SK-N-MC (cell line): ENCODE measurements around the gene HAS3.
"Not testable (repeated sequence)": the region's sequence is repeated elsewhere in the genome, so short reads cannot be mapped to it uniquely, and the experiment has no call there.

Experiments used
- DNase-seq: peaks from one replicate; pipeline ENCODE4 v3.0.0-alpha.2; 2011; ENCODE audit warnings: low read depth, low spot score
- H3K27ac ChIP-seq: fragments of 200-600 bp; sonication (generic); 2 replicates; pipeline ENCODE4 v1.5.1; 2016; ENCODE audit warnings: mixed run types
- H3K36me3 ChIP-seq: fragments of 200-600 bp; sonication (generic); 2 replicates; pipeline ENCODE4 v1.6.1; 2017; ENCODE audit warnings: antibody characterized with exemption, low read length, mixed read lengths; ENCODE audit not compliant: insufficient read depth
- H3K4me3 ChIP-seq: fragments of 200-600 bp; sonication (generic); 2 replicates; pipeline ENCODE4 v1.5.1; 2016
- H3K9ac ChIP-seq: fragments of 200-600 bp; sonication (generic); 2 replicates; pipeline ENCODE4 v1.8.0; 2017; ENCODE audit warnings: mixed run types, mixed read lengths; ENCODE audit not compliant: insufficient read length
- H3K9me3 ChIP-seq: fragments of 200-600 bp; sonication (generic); 2 replicates; pipeline ENCODE4 v1.6.1; 2017; ENCODE audit warnings: low read depth, mild to moderate bottlenecking, antibody characterized with exemption, low read length, moderate library complexity, mixed read lengths
- EZH2 ChIP-seq: fragments of 200-600 bp; sonication (generic); IDR thresholded peaks from one replicate; pipeline ENCODE4 v1.6.1; 2017; ENCODE audit warnings: antibody characterized with exemption
- FOXP2 ChIP-seq: optimal IDR thresholded peaks from 2 replicates; pipeline ENCODE3; 2011; ENCODE audit warnings: mild to moderate bottlenecking, moderate library complexity; ENCODE audit not compliant: insufficient read depth; ENCODE audit errors: extremely low read length, control extremely low read depth
- POLR2AphosphoS5 ChIP-seq: IDR thresholded peaks from 2 replicates; pipeline ENCODE4 v1.6.1; 2012; ENCODE audit warnings: mild to moderate bottlenecking, low read depth, low read length, borderline replicate concordance

Gene HAS3

DNA sequence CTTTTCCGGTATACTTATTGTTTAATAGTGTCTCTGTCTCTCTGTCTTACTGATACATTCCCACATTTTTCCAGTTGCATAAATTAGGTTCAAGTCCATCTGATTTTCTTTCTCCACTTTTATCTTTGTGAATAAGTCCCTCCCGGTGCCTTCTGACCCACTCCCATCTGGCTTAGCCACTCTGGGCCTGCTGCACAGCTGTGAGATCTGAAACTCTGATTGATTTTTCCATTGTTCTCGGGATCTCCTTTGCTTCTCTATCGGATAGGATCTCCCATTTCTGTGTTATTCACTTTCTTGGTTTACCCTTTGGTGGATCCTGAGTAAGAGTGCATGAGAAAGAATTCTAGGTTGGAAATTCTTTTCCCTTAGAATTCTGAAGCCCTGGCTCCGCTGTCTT lies 35.6 kb downstream of the HAS3 start:
- no peak overlapping the region for H3K4me3 ChIP-seq
- no peak for TF ChIP-seq POLR2AphosphoS5
- TF ChIP-seq FOXP2: no peak
- TF ChIP-seq EZH2: no peak
- H3K9ac ChIP-seq: no peak overlapping the region
- peaks cover 56% of the 10 kb centered on the region for H3K36me3 ChIP-seq
- no peak for DNase-seq
- H3K9me3 ChIP-seq: no peaks in the 10 kb centered on the region
- H3K27ac ChIP-seq: no peak overlapping the region

DNA sequence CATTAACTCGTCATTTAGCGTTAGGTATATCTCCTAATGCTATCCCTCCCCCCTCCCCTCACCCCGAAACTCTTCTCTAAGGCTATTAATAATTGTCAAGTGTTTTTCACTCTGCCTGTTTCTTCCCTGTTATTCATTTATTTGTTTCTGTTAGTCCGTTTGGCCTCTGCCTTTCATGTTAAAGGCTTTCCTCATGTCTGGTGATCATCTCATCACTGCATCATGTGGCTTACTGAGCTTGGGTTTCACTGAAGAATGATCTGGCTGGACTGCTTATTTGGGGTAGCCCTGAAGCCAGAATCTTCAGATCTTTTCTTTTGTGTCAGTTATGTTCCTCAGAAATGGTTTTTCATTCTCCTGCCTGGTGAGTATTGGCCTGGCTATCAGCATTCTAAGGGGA lies 36.5 kb downstream of the HAS3 start:
- Histone ChIP-seq H3K36me3 (peaks cover 55% of the 10 kb centered on the region), H3K9me3 (no peaks in the 10 kb centered on the region), H3K27ac (no peak overlapping the region), H3K4me3 (no peak overlapping the region), H3K9ac (no peak overlapping the region)
- TF ChIP-seq FOXP2 (no peak), POLR2AphosphoS5 (no peak), EZH2 (no peak)
- DNase-seq: no peak

DNA sequence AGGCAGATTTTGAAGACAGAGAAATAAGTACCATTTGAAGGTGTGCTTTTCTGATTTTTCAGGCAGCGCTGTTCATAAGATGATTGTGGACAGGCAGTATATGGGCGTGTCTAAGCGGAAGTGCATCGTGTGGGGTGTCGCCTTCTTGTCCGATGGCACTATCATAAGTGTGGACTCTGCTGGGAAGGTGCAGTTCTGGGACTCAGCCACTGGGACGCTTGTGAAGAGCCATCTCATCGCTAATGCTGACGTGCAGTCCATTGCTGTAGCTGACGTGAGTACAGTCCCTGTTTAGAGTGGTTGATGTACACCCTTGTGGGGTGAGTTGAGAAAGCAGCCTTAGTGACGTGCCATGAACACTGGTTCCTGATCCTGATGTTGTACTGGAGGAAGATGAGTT lies 37.7 kb downstream of the HAS3 start:
- H3K27ac ChIP-seq: no peak overlapping the region
- H3K9me3 ChIP-seq: no peaks in the 10 kb centered on the region
- TF ChIP-seq FOXP2: no peak
- TF ChIP-seq EZH2: no peak
- TF ChIP-seq POLR2AphosphoS5: no peak
- DNase-seq: no peak
- no peak overlapping the region for H3K9ac ChIP-seq
- H3K4me3 ChIP-seq: no peak overlapping the region
- H3K36me3 ChIP-seq: peaks cover 45% of the 10 kb centered on the region

DNA sequence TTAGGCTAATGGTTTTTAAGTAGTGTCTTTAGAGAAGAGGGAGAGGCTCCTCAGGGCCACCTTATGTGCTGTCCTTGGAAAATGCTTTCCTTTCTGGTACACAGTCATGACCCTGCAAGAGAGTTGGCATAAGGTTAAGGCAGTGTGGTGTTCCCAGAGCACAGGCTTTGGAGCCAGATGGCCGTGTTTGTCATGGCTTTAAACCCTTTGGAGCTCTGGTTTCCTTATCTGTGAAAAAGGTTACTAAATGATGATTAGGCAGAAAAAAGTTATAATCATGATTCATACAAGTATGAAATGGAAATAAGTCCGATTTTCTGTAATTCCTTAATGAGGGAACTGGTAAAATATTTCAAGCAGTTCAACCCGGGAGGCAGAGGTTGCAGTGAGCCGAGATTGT lies 40.2 kb downstream of the HAS3 start:
- H3K36me3 ChIP-seq: peaks cover 37% of the 10 kb centered on the region
- no peak for TF ChIP-seq EZH2
- TF ChIP-seq FOXP2: no peak
- no peak for TF ChIP-seq POLR2AphosphoS5
- H3K4me3 ChIP-seq: no peak overlapping the region
- H3K9me3 ChIP-seq: no peaks in the 10 kb centered on the region
- no peak for DNase-seq
- H3K9ac ChIP-seq: no peak overlapping the region
- H3K27ac ChIP-seq: no peak overlapping the region

DNA sequence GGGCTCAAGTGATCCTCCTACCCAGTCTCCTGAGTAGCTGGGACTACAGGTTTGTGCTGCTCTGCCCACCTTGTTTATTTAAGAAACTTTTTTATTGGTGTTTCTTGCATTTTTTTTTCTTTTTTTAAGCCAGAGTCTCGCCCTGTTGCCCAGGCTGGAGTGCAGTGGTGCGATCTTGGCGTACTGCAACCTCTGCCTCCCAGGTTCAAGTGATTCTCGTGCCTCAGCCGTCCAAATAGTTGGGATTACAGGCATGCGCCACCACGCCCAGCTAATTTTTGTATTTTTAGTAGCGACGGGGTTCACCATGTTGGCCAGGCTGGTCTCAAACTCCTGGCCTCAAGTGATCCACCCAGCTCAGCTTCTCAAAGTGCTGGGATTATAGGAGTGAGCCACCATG lies 44.2 kb downstream of the HAS3 start:
- H3K27ac ChIP-seq, H3K9ac ChIP-seq, H3K9me3 ChIP-seq, H3K4me3 ChIP-seq, DNase-seq: not testable (repeated sequence)
- peaks cover 32% of the 10 kb centered on the region for H3K36me3 ChIP-seq

DNA sequence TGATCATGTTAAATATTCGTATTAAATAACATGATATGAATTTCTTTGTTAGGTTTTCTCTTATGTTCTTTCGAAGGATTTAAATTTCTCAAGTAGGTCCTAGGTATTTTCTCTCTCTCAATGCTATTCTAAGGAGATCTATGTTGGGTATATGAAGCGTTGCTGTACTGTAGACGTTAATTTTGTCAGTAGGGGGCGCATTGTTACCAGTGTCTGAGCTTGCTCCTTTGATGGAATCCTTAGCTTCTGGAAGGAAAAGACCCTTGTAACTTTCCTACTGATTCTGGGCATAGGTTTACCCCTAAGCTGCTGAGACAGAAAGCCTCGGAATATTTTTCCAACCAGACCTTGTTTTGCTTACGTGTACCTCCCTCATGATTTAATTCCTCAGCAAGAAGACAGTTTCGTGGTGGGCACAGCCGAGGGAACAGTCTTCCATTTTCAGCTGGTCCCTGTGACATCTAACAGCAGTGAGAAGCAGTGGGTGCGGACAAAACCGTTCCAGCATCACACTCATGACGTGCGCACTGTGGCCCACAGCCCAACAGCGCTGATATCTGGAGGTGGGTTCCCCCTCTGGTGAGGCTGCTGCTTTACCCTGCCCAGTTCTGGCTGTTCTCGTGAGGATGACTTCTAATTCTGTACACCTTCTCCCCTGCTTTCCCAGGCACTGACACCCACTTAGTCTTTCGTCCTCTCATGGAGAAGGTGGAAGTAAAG lies 44.9 kb downstream of the HAS3 start:
- Histone ChIP-seq H3K9me3 (no peaks in the 10 kb centered on the region), H3K27ac (no peak overlapping the region), H3K4me3 (no peak overlapping the region), H3K36me3 (peaks cover 36% of the 10 kb centered on the region), H3K9ac (no peak overlapping the region)
- TF ChIP-seq FOXP2 (no peak), EZH2 (no peak), POLR2AphosphoS5 (no peak)
- peak; percentile 44 for DNase-seq

DNA sequence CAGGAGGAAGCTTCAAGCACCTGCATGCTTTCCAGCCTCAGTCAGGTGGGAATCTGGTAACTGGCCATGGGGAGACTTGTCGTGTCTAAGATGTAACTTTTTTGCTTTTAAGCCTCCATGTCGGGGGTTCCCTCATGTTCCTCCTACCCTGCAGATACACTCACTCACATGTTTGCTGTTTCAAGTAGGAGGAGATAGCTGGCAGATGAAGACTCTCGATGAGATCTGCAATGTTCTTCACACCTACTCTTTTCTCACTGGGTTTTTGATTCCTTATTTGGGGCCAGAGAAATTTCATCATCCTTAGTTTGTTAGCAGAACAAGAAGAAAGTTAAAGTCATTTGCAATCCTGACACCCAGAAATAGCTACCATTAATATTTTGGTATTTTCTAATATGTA lies 51.7 kb downstream of the HAS3 start:
- H3K27ac ChIP-seq: no peak overlapping the region
- no peak for DNase-seq
- no peaks in the 10 kb centered on the region for H3K9me3 ChIP-seq
- no peak for TF ChIP-seq FOXP2
- TF ChIP-seq EZH2: no peak
- no peak for TF ChIP-seq POLR2AphosphoS5
- H3K4me3 ChIP-seq: no peak overlapping the region
- peaks cover 56% of the 10 kb centered on the region for H3K36me3 ChIP-seq
- H3K9ac ChIP-seq: no peak overlapping the region

DNA sequence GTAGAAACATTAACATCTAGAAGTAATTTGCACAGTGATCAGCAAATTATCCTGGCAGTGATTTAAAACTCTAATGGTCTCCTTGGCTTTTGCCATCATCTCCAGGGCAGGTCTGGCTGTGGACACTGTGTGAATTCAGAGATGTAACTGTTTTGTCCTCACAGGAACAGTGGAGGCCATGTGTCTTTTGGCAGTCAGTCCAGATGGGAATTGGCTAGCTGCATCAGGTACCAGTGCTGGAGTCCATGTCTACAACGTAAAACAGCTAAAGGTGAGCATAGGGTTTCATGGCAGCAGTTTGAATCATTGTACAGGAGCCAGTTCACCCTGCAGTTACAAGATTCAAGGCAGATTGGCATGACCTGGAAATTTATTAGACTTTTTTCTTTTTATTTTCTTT lies 54.7 kb downstream of the HAS3 start:
- TF ChIP-seq FOXP2: no peak
- no peak for TF ChIP-seq EZH2
- TF ChIP-seq POLR2AphosphoS5: no peak
- H3K4me3 ChIP-seq: no peak overlapping the region
- no peaks in the 10 kb centered on the region for H3K9me3 ChIP-seq
- H3K36me3 ChIP-seq: peaks cover 42% of the 10 kb centered on the region
- no peak overlapping the region for H3K9ac ChIP-seq
- DNase-seq: no peak
- H3K27ac ChIP-seq: no peak overlapping the region

DNA sequence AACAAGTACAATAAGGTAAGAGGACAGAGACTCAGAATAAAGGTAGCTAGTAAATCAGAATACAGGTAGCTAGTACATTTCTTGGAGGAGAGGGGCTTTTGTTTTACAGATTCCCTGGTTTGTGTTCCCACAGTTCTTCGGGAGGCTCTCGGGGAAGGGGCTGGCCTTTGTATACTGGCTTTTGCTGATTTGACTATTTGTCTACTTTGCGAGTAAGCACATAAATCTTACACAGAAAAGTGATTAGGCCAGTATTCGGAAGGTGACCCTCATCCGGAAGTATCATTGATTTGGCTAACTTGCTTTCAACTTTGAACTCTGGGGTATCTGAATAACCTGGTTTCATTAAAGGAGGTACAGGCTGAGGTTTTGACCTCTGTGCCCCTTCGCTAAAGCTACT lies 60.1 kb downstream of the HAS3 start:
- H3K4me3 ChIP-seq: no peak overlapping the region
- H3K36me3 ChIP-seq: peaks cover 43% of the 10 kb centered on the region
- no peak for DNase-seq
- H3K27ac ChIP-seq: no peak overlapping the region
- no peaks in the 10 kb centered on the region for H3K9me3 ChIP-seq
- TF ChIP-seq POLR2AphosphoS5 (no peak), EZH2 (no peak), FOXP2 (no peak)
- no peak overlapping the region for H3K9ac ChIP-seq
